ENCODE measurements around the gene SAMD14.

- TF ChIP-seq ARNTL (CRISPR knock-in tag; IDR thresholded peaks at IDR 0.05; ENCODE audit: borderline replicate concordance, low read depth) (no peak), CSDC2 (CRISPR knock-in tag; IDR thresholded peaks at IDR 0.05) (no peak)
- TF ChIP-seq, protein P1, sequence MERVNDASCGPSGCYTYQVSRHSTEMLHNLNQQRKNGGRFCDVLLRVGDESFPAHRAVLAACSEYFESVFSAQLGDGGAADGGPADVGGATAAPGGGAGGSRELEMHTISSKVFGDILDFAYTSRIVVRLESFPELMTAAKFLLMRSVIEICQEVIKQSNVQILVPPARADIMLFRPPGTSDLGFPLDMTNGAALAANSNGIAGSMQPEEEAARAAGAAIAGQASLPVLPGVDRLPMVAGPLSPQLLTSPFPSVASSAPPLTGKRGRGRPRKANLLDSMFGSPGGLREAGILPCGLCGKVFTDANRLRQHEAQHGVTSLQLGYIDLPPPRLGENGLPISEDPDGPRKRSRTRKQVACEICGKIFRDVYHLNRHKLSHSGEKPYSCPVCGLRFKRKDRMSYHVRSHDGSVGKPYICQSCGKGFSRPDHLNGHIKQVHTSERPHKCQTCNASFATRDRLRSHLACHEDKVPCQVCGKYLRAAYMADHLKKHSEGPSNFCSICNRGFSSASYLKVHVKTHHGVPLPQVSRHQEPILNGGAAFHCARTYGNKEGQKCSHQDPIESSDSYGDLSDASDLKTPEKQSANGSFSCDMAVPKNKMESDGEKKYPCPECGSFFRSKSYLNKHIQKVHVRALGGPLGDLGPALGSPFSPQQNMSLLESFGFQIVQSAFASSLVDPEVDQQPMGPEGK (CRISPR knock-in tag; IDR thresholded peaks at IDR 0.05; ENCODE audit: borderline replicate concordance), result no peak
These were observed 22.8 kb upstream of the SAMD14 start for GRCh38 chr17:50152736-50153135.
